AG09319 (cell line): Measurements from ENCODE around the gene SIGMAR1.

Experiments
- DNase-seq: peaks from one replicate; pipeline ENCODE4 v3.0.0-alpha.2; 2010; ENCODE audit warnings: low read depth; ENCODE audit errors: extremely low read depth
- CTCF ChIP-seq: IDR thresholded peaks from 2 replicates; pipeline ENCODE4 v1.5.1; 2011; ENCODE audit warnings: low read depth, mild to moderate bottlenecking, inconsistent platforms, low read length, moderate library complexity

Gene SIGMAR1

DNA sequence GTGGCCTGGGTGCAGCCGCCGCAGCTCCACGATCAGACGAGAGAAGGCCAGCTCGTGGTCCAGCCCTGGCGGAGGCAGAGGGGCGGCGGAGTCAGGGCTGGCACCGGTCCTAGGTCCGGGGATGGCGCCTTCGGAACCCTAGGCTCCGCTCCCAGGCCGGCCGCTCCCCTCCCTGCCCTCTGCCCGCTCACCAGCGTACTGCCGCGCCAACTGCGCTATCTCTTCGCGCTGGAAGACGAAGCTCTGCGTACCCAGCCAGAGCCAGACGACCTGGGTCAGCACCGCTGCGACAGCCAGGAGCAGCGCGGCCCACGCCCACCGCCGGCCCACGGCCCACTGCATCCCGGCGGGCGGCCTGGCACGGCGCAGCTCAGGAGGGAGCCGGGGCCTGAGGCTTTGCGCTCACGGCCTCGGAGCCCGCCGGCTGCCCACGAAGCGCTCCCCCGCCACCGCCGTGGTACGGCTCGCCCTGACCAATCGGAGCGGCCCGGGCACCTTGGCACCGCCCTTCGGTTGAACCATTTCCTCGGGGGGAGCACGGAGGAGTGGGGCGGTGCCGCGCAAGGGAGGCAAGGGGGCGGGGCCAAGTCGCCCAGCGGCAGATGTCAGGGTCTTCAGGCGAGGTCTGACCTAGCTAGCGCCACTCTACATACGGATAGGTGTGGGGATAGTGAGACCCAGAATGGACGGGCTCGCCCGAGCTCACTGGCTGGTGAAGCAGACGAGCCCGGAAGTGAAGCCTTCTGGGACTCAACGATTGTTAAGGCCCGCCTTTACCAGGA, at the start of gene SIGMAR1:
TSS of gene SIGMAR1 (minus strand) at position 432 of the 782 bp plus-strand sequence. CDS start at position 342, 90 bp downstream.
- TF ChIP-seq CTCF = no peak
- DNase-seq = peak; percentile 84

GRCh38 chr9:34686732-34687131, 49.1 kb upstream of the SIGMAR1 start:
- no peak for DNase-seq
- TF ChIP-seq CTCF = no peak

DNA sequence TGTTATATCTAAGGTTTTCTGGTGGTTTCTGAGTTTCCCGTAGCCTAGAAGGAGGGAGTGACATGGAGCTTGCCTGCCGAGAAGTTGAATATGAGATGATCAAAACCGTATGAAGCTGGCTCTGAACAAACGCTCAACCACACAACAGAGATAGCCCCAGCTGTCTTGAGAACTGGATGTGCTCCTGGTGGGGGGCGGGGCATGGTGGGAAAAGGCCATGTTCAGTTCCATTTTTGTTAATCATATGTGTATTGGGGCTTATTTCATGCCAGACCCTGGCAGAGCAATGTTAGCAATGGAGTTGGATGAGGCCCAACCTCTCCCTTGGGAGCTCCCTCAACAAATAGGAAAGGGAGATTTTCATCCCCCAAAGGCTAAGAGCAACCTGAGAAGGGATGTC, 48.6 kb upstream of the SIGMAR1 start:
- no peak for DNase-seq
- TF ChIP-seq CTCF = no peak

DNA sequence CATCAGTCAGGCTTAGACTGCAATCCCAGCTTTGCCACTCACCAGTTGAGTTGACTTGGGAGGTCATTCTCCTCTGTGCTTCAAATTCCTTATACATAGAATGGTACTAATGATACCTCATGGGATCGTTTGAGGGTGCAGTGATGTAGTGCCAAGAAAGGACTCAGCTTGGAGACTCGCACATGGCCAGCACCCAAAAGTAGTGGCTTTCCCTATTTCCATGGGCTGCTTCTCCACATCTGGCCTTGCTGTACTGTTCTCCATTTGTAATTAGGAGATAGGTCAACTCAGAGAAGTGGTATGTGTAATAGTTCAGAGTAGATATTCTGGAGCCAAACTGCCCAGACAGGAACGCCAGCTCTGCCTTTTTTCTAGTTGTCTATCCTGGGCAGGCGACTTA, 48.0 kb upstream of the SIGMAR1 start:
- no peak for DNase-seq
- no peak for TF ChIP-seq CTCF

GRCh38 chr9:34684816-34685215, 47.2 kb upstream of the SIGMAR1 start:
- TF ChIP-seq CTCF = no peak
- no peak for DNase-seq

DNA sequence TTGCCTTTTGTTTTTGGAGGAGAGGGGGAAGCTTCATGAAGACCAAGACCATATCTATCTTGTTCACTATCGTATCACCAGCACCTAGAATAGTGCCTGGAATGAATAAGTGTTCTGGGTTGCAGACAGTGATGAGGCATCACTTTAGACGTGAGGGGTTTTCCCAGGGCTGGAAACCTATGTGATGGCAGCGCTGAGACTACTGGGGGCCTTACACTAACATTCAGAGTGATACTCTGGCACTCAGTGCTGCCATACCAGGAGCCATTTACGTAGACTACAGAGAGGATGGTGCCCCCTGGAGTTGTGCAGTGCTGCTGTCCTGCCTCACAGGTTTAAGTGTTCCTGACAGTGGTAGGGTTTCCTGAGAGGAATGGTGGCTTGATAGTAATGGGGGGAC, 46.6 kb upstream of the SIGMAR1 start:
- no peak for TF ChIP-seq CTCF
- no peak for DNase-seq

GRCh38 chr9:34675869-34676268, 38.3 kb upstream of the SIGMAR1 start:
- no peak for TF ChIP-seq CTCF
- DNase-seq = no peak
